Activated B cell treated with CpG ODN at 0.5 μM for 24 hours (primary cell): ENCODE measurements around the gene TTLL8. TPM values are rescaled to one million over a fixed set of nuclear protein-coding genes. Genes with fewer than 3 reads are reported as not detected.

Experiments
- ATAC-seq: fragments of 200-7000 bp; cut with Tn5 transposase; one replicate; pipeline ENCODE4 v1.10.0; 2021; ENCODE audit warnings: low read depth, mild to moderate bottlenecking, moderate library complexity
- CTCF ChIA-PET: fragments of 350-600 bp; sonication (Branson Sonifier 250); formaldehyde crosslinking; loops from one replicate; lab custom pipeline; 2021; ENCODE audit warnings: antibody characterized with exemption; lab: Charles Lee
- POLR2A ChIA-PET: fragments of 350-600 bp; sonication (Branson Sonifier 250); formaldehyde crosslinking; loops from one replicate; lab custom pipeline; 2021; ENCODE audit warnings: antibody characterized with exemption; lab: Charles Lee
- DNase-seq: peaks from one replicate; pipeline ENCODE4 v3.0.0; 2022
- H3K27ac Mint-ChIP-seq: one replicate; pipeline ENCODE4 v1.8.0; 2020; ENCODE audit warnings: mixed read lengths
- H3K27me3 Mint-ChIP-seq: one replicate; pipeline ENCODE4 v1.8.0; 2021; ENCODE audit warnings: mixed read lengths
- H3K36me3 Mint-ChIP-seq: one replicate; pipeline ENCODE4 v1.8.0; 2021; ENCODE audit warnings: low read depth, mixed read lengths
- H3K4me1 Mint-ChIP-seq: one replicate; pipeline ENCODE4 v1.8.0; 2021; ENCODE audit warnings: mixed read lengths
- H3K4me3 Mint-ChIP-seq: one replicate; pipeline ENCODE4 v1.8.0; 2020; ENCODE audit warnings: mild to moderate bottlenecking, mixed read lengths
- H3K9me3 Mint-ChIP-seq: one replicate; pipeline ENCODE4 v1.8.0; 2020; ENCODE audit warnings: mixed read lengths
- intact Hi-C: fragments of 100-400 bp; cut with micrococcal nuclease; formaldehyde crosslinking; loops from one replicate; pipeline ENCODE4 v1.15.1; 2024
- total RNA-seq: library from RNA; stranded (reverse); gene quantifications from 2 replicates; pipeline ENCODE4 v1.2.3, GENCODE V29; 2022
- TF ChIP-seq, protein P1 (sequence below): fragments of 200-600 bp; IDR thresholded peaks from one replicate; pipeline ENCODE4 v1.8.0; 2022; ENCODE audit warnings: antibody characterized with exemption, mild to moderate bottlenecking

TTLL8 gene
- total RNA-seq, 1 donor from 2014 or later, result not detected

DNA sequence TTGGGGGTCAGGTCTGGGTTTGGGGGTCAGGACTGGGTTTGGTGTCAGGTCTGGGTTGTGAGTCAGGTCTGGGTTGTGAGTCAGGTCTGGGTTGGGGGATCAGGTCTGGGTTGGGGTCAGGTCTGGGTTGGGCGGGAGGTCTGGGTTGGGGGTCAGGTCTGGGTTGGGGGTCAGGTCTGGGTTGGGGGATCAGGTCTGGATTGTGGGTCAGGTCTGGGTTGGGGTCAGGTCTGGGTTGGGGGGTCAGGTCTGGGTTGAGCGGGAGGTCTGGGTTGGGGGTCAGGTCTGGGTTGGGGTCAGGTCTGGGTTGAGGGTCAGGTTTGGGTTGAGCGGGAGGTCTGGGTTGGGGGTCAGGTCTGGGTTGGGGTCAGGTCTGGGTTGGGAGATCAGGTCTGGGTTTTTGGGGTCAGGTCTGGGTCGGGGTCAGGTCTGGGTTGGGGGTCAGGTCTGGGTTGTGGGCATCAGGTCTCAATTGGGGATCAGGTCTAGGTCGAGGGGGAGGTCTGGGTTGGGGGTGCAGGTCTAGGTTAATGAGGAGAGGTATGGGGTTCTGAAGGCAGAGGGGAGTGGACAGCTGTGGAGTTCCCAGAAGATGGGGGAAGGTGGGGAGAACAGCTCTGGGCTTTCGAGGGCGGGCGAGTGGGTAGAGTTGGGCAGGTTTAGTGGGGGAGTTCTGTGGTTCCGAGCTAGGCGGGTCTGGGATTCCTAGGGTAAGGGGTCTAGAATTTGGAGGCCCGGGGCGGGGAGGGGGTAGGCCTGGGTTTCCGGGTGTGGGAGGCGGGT, 629 bp downstream of the TTLL8 start:
- Mint-ChIP-seq H3K27me3 (peaks cover 42% of the 10 kb centered on the region), H3K9me3 (peaks cover 7% of the 10 kb centered on the region), H3K36me3 (no peaks in the 10 kb centered on the region), H3K4me1 (peaks cover 25% of the 10 kb centered on the region), H3K4me3 (no peak overlapping the region), H3K27ac (no peak overlapping the region)
- ATAC-seq (no peak), DNase-seq (no peak)
- CTCF ChIA-PET, result no interaction called here
- POLR2A ChIA-PET, result no interaction called here
- TF ChIP-seq, protein P1, sequence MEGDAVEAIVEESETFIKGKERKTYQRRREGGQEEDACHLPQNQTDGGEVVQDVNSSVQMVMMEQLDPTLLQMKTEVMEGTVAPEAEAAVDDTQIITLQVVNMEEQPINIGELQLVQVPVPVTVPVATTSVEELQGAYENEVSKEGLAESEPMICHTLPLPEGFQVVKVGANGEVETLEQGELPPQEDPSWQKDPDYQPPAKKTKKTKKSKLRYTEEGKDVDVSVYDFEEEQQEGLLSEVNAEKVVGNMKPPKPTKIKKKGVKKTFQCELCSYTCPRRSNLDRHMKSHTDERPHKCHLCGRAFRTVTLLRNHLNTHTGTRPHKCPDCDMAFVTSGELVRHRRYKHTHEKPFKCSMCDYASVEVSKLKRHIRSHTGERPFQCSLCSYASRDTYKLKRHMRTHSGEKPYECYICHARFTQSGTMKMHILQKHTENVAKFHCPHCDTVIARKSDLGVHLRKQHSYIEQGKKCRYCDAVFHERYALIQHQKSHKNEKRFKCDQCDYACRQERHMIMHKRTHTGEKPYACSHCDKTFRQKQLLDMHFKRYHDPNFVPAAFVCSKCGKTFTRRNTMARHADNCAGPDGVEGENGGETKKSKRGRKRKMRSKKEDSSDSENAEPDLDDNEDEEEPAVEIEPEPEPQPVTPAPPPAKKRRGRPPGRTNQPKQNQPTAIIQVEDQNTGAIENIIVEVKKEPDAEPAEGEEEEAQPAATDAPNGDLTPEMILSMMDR, result no peak
- intact Hi-C loops, result no loop called here

DNA sequence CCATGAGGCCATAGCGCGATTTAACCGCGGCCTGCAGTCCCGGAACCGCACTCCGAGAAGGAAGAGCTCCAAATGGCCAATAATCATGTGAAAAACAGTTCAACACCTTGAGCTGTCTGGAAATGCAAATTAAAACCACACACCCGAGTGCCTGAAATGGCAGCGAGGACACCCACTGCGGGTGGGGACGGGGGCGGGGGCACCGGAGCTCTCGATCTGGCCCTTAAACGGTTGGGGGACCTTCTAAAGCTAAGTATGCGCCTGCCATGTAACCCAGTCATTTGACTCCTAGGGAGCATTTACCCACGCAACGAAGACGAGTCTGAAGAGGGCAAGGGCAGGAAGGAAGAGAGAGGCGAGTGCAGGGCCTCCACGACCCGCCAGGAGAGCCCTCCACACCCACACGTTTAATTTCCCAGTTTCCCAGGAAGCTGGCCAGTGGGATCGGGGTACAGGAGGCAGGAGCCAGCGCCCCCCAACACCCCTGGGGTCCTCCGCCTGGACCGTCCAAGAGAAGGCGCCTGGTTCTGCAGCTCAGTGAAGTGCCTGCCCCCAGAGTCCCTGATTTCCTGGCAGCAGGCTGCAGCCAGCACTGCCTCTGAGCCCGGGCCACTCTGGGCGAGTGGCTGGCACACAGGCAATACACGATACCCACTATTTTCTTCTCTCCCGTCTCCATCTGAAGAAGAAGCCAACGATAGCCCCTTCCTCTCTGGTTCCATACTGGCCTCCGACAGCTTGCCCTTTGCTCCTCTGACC, 1.7 kb downstream of the TTLL8 start:
- no peak overlapping the region for H3K27ac Mint-ChIP-seq
- peaks cover 25% of the 10 kb centered on the region for H3K4me1 Mint-ChIP-seq
- CTCF ChIA-PET, result interaction anchor here (0.6 kb wide), 1 partner anchor 26 kb away, joined by 3 read pairs; no protein-coding TSS in a partner anchor
- H3K9me3 Mint-ChIP-seq, result peaks cover 7% of the 10 kb centered on the region
- ATAC-seq, result no peak
- H3K4me3 Mint-ChIP-seq, result no peak overlapping the region
- TF ChIP-seq, protein P1, result no peak
- intact Hi-C loops, result no loop called here
- DNase-seq, result no peak
- peaks cover 49% of the 10 kb centered on the region for H3K27me3 Mint-ChIP-seq
- H3K36me3 Mint-ChIP-seq, result no peaks in the 10 kb centered on the region
- POLR2A ChIA-PET, result interaction anchor here (0.6 kb wide), 1 partner anchor 135 kb away, joined by 4 read pairs; no protein-coding TSS in a partner anchor

DNA sequence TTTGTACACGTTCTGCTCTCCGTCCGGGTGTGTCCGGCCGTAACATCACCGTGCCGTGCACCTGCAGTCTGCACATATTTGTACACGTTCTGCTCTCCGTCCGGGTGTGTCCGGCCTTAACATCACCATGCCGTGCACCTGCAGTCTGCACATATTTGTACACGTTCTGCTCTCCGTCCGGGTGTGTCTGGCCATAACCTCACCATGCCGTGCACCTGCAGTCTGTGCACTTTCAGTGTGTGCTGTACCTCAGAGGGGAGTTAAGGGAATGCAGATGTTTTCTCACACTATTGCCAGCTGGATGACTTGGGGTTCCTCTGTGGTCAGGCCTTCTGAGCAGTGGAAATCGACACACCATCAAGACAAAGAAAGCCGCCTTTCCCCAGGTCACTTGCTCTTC, 4.2 kb downstream of the TTLL8 start:
- Mint-ChIP-seq H3K36me3 (no peaks in the 10 kb centered on the region), H3K9me3 (peaks cover 7% of the 10 kb centered on the region), H3K4me3 (no peak overlapping the region), H3K4me1 (peaks cover 20% of the 10 kb centered on the region), H3K27ac (no peak overlapping the region), H3K27me3 (peaks cover 41% of the 10 kb centered on the region)
- ChIA-PET POLR2A (no interaction called here), CTCF (no interaction called here)
- intact Hi-C loops, result no loop called here
- DNase-seq (no peak), ATAC-seq (no peak)
- TF ChIP-seq, protein P1, result no peak

DNA sequence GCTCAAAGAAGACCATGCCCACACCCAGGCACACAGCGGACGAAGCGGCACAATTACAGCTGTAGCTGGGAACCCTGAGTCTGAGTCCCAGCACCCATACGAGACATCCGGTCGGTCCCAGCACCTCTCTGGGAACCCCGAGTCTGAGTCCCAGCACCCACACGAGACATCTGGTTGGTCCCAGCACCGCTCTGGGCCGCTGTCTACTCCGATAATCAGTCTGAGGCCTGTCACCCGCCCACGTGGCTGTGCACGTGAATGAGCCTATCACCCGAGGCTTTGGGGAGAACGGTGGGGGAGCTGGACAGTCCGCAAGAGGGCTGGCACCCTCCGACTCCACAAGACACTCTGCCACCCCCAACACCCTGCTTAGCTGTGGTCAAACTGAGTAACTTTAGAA, 6.2 kb downstream of the TTLL8 start:
- H3K4me3 Mint-ChIP-seq, result no peak overlapping the region
- no peak overlapping the region for H3K27ac Mint-ChIP-seq
- ChIA-PET CTCF (no interaction called here), POLR2A (no interaction called here)
- H3K27me3 Mint-ChIP-seq, result peaks cover 35% of the 10 kb centered on the region
- H3K9me3 Mint-ChIP-seq, result peaks cover 7% of the 10 kb centered on the region
- DNase-seq (no peak), ATAC-seq (no peak)
- TF ChIP-seq, protein P1, result no peak
- H3K4me1 Mint-ChIP-seq, result peaks cover 15% of the 10 kb centered on the region
- intact Hi-C loops, result no loop called here
- no peaks in the 10 kb centered on the region for H3K36me3 Mint-ChIP-seq
